Measurements from ENCODE around the gene NUDT3.

The NUDT3 gene

GRCh38 chr6:34318499-34319470 is 73.7 kb downstream of the NUDT3 start:
- no peak for DNase-seq

- DNase-seq: no peak
These were observed 74.5 kb downstream of the NUDT3 start for GRCh38 chr6:34317882-34318498.

GRCh38 chr6:34317172-34317477 is 75.3 kb downstream of the NUDT3 start:
- DNase-seq: no peak

DNA sequence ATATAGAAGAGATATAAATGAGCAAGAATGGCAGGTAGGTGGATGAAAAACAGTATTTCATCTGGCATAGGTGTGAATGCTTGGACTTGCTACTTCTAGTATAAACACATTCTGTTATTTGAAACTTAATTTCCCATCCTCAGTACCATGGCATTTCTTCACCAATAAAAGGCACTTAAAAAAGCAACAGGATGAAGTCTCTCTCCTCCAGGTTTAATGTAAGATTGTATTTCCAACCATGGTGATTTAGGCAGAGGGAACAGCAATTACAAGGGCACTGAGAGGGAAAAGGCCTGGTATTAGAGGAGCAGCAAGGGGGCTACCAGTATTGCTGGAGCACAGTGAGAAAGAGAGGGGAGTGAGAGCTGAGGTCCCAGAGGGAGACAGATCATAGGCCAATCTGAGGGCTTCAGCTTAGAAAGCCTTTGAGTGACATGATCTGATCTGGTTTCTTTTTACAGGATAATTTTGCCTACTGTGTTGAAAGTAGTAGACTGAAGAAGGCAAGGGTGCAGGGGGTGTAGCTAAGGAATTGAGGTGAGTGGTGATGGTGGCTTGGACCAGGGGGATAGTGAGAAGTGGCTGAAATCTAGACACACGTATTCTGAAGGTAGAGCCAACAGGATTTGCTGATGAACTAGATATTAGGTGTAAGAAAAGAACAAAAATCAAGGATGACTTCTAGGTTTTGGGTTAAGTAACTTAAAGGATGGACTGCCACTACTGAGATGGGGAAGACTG is 75.9 kb downstream of the NUDT3 start:
- no peak for DNase-seq

GRCh38 chr6:34315780-34316179 is 76.7 kb downstream of the NUDT3 start:
- DNase-seq: no peak

- no peak for DNase-seq
These were observed 77.2 kb downstream of the NUDT3 start for GRCh38 chr6:34315256-34315655.

GRCh38 chr6:34312259-34312658 is 80.2 kb downstream of the NUDT3 start:
- DNase-seq: no peak

DNA sequence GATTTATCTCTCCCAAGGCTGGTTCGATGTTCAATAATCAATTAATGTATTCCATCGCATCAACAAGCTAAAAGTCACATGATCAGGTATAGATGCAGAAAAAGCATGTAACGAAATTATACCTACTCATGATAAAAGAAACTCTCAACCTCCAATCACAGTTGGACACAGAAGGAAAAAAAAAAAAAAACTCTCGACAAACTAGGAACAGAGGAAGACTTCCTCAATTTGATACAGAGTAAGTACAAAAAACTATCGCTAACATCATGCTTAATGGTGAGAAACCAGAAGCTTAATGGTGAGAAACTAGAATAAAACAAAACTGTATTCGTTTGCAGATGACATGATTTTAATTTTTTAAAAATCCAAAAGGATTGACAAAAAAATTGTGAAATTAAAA is 81.7 kb downstream of the NUDT3 start:
- no peak for DNase-seq

- no peak for DNase-seq
These were observed 84.0 kb downstream of the NUDT3 start for GRCh38 chr6:34308483-34308882.

DNA sequence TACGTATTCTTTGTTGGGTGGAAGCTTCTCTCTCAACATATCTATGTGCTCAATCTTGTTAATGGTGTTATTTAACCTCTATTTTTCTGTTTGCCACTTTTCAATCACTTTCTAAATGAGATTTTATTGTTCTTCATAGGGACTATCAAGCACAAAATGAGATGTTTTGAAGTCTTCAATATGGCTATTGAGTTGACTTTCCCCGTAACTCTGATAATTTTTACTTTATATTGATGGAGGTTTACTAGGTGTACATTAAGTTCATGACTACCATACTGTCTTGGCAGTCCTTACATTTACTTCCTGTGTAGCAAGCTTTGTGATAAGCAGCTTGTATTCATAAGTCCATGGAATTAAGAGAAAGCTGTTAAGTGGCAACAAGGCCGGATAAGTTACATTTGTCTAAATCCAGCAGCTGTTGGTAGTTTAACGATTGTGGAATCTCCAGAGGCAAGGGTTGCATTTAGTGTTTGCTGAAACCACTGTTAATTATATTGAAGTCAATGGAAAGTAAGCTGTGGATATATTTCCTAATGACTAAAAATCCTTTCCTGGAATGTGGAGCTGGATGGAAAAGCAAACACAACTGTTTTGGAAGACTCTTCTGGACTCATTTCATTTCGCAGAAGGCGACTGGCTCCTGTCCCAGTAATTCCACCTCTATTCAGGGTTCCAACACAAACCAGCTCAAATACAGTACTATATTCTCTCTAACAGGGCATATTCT is 86.3 kb downstream of the NUDT3 start:
- no peak for DNase-seq

DNA sequence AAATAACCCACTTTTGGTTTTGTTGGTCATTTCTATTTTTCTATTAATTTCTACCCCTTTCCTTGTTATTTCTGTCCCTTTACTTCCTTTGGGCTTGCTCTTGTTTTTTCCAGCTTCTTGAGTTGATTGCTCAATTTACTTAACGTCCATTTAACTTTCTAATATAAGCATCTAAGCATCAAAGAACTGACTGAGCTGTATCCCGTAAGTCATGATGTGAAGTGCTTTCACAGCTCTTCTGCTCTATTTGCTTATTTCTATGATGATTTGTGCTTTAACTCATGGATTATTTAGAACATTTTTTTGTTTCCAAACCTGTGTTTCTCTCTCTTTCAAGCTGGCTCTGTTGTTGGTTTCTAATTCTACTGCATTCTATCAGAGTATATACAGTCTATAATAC is 87.0 kb downstream of the NUDT3 start:
- DNase-seq: no peak

GRCh38 chr6:34304164-34304563 is 88.3 kb downstream of the NUDT3 start:
- DNase-seq: no peak

DNA sequence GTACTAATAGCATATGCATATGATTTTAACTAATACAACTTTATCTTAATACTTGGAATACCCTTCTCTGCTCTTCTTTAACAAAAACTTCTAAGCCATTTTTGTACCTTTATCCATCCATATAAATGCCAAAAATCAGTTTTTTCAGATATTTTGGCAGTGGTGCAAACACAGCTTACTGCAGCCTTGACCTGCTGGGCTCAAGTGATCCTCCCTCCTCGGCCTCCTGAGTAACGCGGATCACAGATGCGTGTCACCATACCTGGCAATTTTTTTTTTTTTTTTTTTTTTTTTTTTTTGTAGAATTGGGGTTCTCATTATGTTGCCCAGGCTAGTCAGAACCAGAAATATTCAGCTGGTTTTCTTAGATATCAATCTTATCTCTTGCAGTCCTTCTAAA is 89.5 kb downstream of the NUDT3 start:
- DNase-seq: no peak

DNA sequence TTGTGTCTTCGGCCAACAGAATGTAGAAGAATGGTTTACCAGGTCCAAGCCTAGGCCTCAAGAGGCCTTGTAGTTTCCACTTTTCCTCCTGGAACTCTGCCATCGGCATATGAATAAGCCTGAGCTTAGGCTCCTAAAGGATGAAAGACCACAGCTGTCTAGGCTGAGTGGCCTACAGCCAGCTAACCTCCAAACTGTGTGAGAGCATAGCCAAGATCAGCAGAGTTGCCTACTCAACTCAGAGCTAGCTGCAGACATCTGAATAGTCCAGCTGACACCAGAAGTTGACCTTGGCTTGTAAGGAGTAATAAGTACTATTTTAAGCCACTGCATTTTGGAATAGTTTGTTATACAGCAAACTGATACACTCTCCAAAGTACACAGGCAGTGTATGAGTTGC is 91.1 kb downstream of the NUDT3 start:
- peak; percentile 94 for DNase-seq

GRCh38 chr6:34300332-34300751 is 92.1 kb downstream of the NUDT3 start:
- DNase-seq: no peak

DNA sequence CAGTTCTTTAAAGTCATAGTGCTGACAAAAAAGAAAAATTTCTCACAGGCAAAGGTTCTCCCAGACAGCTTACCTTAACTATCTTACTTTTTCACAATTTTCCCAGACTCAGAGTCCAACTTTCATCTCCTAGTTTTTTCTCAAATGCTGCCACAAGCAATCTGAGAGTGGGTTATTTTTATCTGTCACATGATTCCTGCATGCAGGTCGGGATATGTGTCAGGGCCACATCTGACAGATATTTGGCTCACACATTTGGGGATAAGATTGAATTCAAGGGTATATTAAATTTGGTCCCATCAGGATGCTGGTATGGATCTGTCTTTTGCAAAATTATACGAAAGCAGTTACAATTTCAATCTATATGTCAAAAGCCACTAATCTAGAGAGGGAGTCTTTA is 93.5 kb downstream of the NUDT3 start:
- DNase-seq: no peak

- peak; percentile 13 for DNase-seq
These were observed 96.7 kb downstream of the NUDT3 start for GRCh38 chr6:34295721-34296120.

DNA sequence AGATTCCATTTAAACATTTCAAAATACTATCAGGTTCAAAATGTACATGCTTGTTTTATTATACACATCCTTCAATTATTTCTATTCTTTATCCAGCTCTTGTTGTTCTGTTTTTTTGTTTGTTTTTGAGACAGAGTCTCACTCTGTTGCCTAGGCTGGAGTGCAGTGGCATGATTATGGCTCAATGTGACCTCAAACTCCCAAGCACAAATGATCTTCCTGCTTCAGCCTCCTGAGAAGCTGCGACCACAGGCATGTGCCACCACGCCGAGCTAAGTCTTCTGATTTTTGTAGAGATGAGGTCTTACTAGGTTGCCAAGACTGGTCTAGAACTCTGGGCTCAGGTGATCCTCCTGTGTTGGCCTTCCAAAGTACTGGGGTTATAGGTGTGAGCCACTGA is 99.5 kb downstream of the NUDT3 start:
- DNase-seq: no peak

GRCh38 chr6:34289137-34289536 is 103.3 kb downstream of the NUDT3 start:
- DNase-seq: no peak

- no peak for DNase-seq
These were observed 103.9 kb downstream of the NUDT3 start for GRCh38 chr6:34288581-34288980.

GRCh38 chr6:34285448-34286164 is 106.9 kb downstream of the NUDT3 start:
- DNase-seq: no peak

Measured in HCEC 1CT (cell line).